ENCODE data around the gene INVS. TPM values are rescaled to one million over a fixed set of nuclear protein-coding genes. Genes with fewer than 3 reads are reported as not detected.

Gene INVS
- total and polyA plus RNA-seq, 2 donors (not counting 3 experiments of a cell fraction or from before 2014, with no cell fraction given) = 8.5 to 17.9 TPM

- no TSS peak for BruUV-seq (replicated peaks)
- FAIRE-seq (no peak), DNase-seq (ENCODE audit: low read depth, low spot score) (no peak)
- Histone ChIP-seq H3K4me3 (replicated peaks in 1 of 3; ENCODE audit: insufficient read depth in 1 of 3, low read depth in 1 of 3, low read length in 3 of 3) (no peak overlapping the region), H3K4me1 (ENCODE audit: control insufficient read depth, extremely low read depth, insufficient read depth, low read length) (no peaks in the 10 kb centered on the region), H3K36me3 (ENCODE audit: control insufficient read depth in 2 of 2, extremely low read depth in 1 of 2, insufficient read depth in 2 of 2, low read length in 2 of 2) (peaks cover 10 to 14% of the 10 kb centered on the region in 2 experiments), H3K4me2 (ENCODE audit: insufficient read depth, low read length) (no peak overlapping the region), H3K9ac (replicated peaks; ENCODE audit: extremely low read depth, insufficient read depth, low read length) (no peak overlapping the region), H3K27me3 (ENCODE audit: control insufficient read depth in 2 of 2, insufficient read depth in 2 of 2, low read length in 2 of 2) (no peaks in the 10 kb centered on the region), H2AFZ (ENCODE audit: low read depth, low read length) (no peak overlapping the region), H3K9me1 (replicated peaks; ENCODE audit: control insufficient read depth, extremely low read depth, insufficient read depth, low read length) (no peaks in the 10 kb centered on the region), H3K79me2 (ENCODE audit: control insufficient read depth, insufficient read depth, low read length) (peaks cover 8% of the 10 kb centered on the region), H3K9me3 (replicated peaks; ENCODE audit: control insufficient read depth, insufficient read depth, low read length) (no peaks in the 10 kb centered on the region), H4K20me1 (replicated peaks; ENCODE audit: control insufficient read depth, extremely low read depth, insufficient read depth, low read length) (no peaks in the 10 kb centered on the region), H3K27ac (ENCODE audit: insufficient read depth, low read depth, low read length) (no peak overlapping the region)
- POLR2A ChIA-PET = no interaction called here
- dilution Hi-C loops (cut with MboI; ENCODE audit: extremely low pct_ligation_motif_present, low sequenced_read_pairs) = no loop called here
- intact Hi-C loops (cut with micrococcal nuclease) = no loop called here
- CTCF ChIA-PET = interaction anchor here (0.5 to 1.1 kb wide), 2 partner anchors 10 to 18 kb away, joined by 3 to 4 read pairs; no protein-coding TSS in a partner anchor
- TF ChIP-seq POLR2AphosphoS5 (IDR thresholded peaks at IDR 0.05; ENCODE audit: insufficient read depth, low read depth, low read length) = no peak
- no peak for TF ChIP-seq GATA2 (IDR thresholded peaks at IDR 0.05; ENCODE audit: insufficient read depth, insufficient read length, low read depth, low read length)
- no peak for TF ChIP-seq POLR2A (IDR thresholded peaks at IDR 0.05; ENCODE audit: low read depth, low read length)
- TF ChIP-seq MAX (IDR thresholded peaks at IDR 0.05; ENCODE audit: insufficient read depth, insufficient read length) = no peak
Measured at GRCh38 chr9:100306283-100306682, 207.2 kb downstream of the INVS start.

GRCh38 chr9:100307080-100307479, 208.0 kb downstream of the INVS start:
- H3K4me3 ChIP-seq (replicated peaks in 1 of 3; ENCODE audit: insufficient read depth in 1 of 3, low read depth in 1 of 3, low read length in 3 of 3) = no peak overlapping the region
- no peaks in the 10 kb centered on the region for H3K4me1 ChIP-seq (ENCODE audit: control insufficient read depth, extremely low read depth, insufficient read depth, low read length)
- TF ChIP-seq EZH2 (IDR thresholded peaks at IDR 0.05; ENCODE audit: borderline replicate concordance, low read depth, low read length, severe bottlenecking) (no peak), CTCF (IDR thresholded peaks at IDR 0.05; ENCODE audit: extremely low read depth in 1 of 2, insufficient read depth in 1 of 2, low read depth in 1 of 2, low read length in 2 of 2) (no peak), POLR2A (IDR thresholded peaks at IDR 0.05; ENCODE audit: low read depth, low read length) (no peak), MYC (IDR thresholded peaks at IDR 0.05; ENCODE audit: low read depth, low read length) (no peak), GATA2 (IDR thresholded peaks at IDR 0.05; ENCODE audit: insufficient read depth, insufficient read length, low read depth, low read length) (no peak), JUN (IDR thresholded peaks at IDR 0.05; ENCODE audit: borderline replicate concordance, insufficient read depth, insufficient read length, low read depth) (no peak), FOS (IDR thresholded peaks at IDR 0.05; ENCODE audit: borderline replicate concordance, insufficient read depth, low read length) (no peak)
- H3K79me2 ChIP-seq (ENCODE audit: control insufficient read depth, insufficient read depth, low read length) = peaks cover 8% of the 10 kb centered on the region
- no peak overlapping the region for H3K27ac ChIP-seq (ENCODE audit: insufficient read depth, low read depth, low read length)
- no peaks in the 10 kb centered on the region for H4K20me1 ChIP-seq (replicated peaks; ENCODE audit: control insufficient read depth, extremely low read depth, insufficient read depth, low read length)
- ChIA-PET POLR2A (no interaction called here), CTCF (no interaction called here)
- intact Hi-C loops (cut with micrococcal nuclease) (no loop called here), dilution Hi-C loops (cut with MboI; ENCODE audit: extremely low pct_ligation_motif_present, low sequenced_read_pairs) (no loop called here)
- no peaks in the 10 kb centered on the region for H3K27me3 ChIP-seq (ENCODE audit: control insufficient read depth in 2 of 2, insufficient read depth in 2 of 2, low read length in 2 of 2)
- DNase-seq (ENCODE audit: low read depth, low spot score) (no peak), FAIRE-seq (no peak)
- BruUV-seq (replicated peaks) = no TSS peak
- H3K9me3 ChIP-seq (replicated peaks; ENCODE audit: control insufficient read depth, insufficient read depth, low read length) = no peaks in the 10 kb centered on the region
- no peak overlapping the region for H2AFZ ChIP-seq (ENCODE audit: low read depth, low read length)
- no peak overlapping the region for H3K4me2 ChIP-seq (ENCODE audit: insufficient read depth, low read length)
- no peak overlapping the region for H3K9ac ChIP-seq (replicated peaks; ENCODE audit: extremely low read depth, insufficient read depth, low read length)
- H3K9me1 ChIP-seq (replicated peaks; ENCODE audit: control insufficient read depth, extremely low read depth, insufficient read depth, low read length) = no peaks in the 10 kb centered on the region
- H3K36me3 ChIP-seq (ENCODE audit: control insufficient read depth in 2 of 2, extremely low read depth in 1 of 2, insufficient read depth in 2 of 2, low read length in 2 of 2) = peaks cover 6 to 12% of the 10 kb centered on the region in 2 experiments
